AG10803 (cell line): Measurements from ENCODE around the gene EIF1AD.

ENCODE experiments used
- DNase-seq: peaks from one replicate; pipeline ENCODE4 v3.0.0; 2010; ENCODE audit warnings: low read depth
- H3K4me3 ChIP-seq: 2 replicates; pipeline ENCODE4 v1.5.1; 2011; ENCODE audit warnings: mild to moderate bottlenecking, low read length, control low read depth
- CTCF ChIP-seq: conservative IDR thresholded peaks from 2 replicates; pipeline ENCODE4 v1.5.1; 2011; ENCODE audit warnings: mild to moderate bottlenecking, low read length, control low read depth, inconsistent platforms

EIF1AD gene

GRCh38 chr11:65973439-65974110 lies 28.4 kb downstream of the EIF1AD start:
- no peak for DNase-seq
- H3K4me3 ChIP-seq: no peak overlapping the region
- TF ChIP-seq CTCF: no peak

- DNase-seq: no peak
- TF ChIP-seq CTCF: no peak
- H3K4me3 ChIP-seq: no peak overlapping the region
These were observed 29.8 kb downstream of the EIF1AD start for GRCh38 chr11:65972116-65972515.

GRCh38 chr11:65968600-65969482 lies 33.1 kb downstream of the EIF1AD start:
- DNase-seq: no peak
- H3K4me3 ChIP-seq: no peak overlapping the region
- no peak for TF ChIP-seq CTCF

- no peak for DNase-seq
- no peak for TF ChIP-seq CTCF
- no peak overlapping the region for H3K4me3 ChIP-seq
These were observed 34.5 kb downstream of the EIF1AD start for GRCh38 chr11:65967329-65967934.

- no peak overlapping the region for H3K4me3 ChIP-seq
These were observed 35.8 kb downstream of the EIF1AD start for GRCh38 chr11:65965986-65966762.

GRCh38 chr11:65964906-65965305 lies 37.1 kb downstream of the EIF1AD start:
- TF ChIP-seq CTCF: no peak
- no peak for DNase-seq
- no peak overlapping the region for H3K4me3 ChIP-seq

More at GRCh38 chr11:65965986-65966762, 35.8 kb downstream of the EIF1AD start:
- TF ChIP-seq CTCF: no peak
- DNase-seq: no peak
